Measurements from ENCODE around the gene PRR36.
"Not testable (repeated sequence)": the region's sequence is repeated elsewhere in the genome, so short reads cannot be mapped to it uniquely, and the experiment has no call there.

The PRR36 gene

GRCh38 chr19:7898967-7899366 lies 24.8 kb upstream of the PRR36 start:
- DNase-seq (ENCODE audit: low read depth), result no peak

- no peak for DNase-seq (ENCODE audit: low read depth)
These were observed 23.1 kb upstream of the PRR36 start for GRCh38 chr19:7897292-7897691.

- no peak for DNase-seq (ENCODE audit: low read depth)
These were observed 21.4 kb upstream of the PRR36 start for GRCh38 chr19:7895565-7895964.

DNA sequence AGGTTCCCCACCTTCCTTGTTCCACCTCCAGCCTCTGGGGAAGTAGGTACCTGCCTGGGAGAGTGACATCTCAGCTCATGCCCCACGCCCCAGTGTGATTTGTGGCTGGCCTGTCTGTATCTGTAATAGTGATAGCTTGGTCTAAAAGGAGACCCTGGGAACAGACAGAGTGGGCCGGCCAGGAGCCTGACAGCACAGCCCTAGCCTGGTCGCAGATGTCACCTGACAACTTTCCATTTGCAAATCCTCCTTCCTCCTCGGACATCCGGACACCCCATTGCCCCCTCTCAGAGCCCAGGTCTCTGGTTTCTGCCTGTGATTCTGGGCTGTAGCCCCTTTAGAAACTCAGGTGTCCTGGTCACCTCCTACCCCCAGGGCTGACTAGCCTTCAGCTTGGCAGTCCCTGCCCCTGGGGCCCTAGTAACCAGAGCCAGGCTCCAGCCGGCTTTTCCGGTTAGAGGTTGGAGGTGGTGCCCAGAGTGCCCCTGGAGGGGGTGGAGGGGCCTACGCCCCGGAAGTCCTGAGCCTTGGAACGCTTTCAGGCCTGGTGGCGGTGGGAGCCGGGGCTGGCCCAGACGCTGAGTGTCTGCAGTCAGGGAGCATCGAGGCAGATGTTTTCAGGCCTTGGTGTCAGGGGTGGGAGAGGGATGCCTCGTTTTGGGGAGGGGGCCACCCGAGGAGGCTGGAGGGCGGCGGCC lies 20.6 kb upstream of the PRR36 start:
- DNase-seq (ENCODE audit: low read depth), result no peak

GRCh38 chr19:7893362-7894101 lies 19.3 kb upstream of the PRR36 start:
- not testable (repeated sequence) for DNase-seq (ENCODE audit: low read depth)

DNA sequence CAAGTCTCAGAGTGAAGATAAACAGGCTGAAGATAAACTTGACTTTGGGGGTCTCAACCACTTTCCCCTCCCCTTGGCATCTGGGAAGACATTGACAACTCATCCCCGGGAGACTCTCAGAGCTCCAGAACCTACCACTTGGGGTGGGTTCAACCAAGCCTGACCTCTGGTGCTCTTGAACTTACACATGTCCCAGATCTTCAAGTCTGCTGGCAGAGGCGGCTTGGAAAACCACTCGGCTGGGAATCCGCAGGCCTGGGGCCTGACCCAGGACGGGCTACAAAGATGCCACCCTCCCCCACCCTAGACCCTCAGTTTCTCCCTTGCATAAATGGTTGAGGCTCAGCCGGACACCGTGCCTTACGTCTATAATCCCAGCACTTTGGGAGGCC lies 14.6 kb upstream of the PRR36 start:
- no peak for DNase-seq (ENCODE audit: low read depth)

DNA sequence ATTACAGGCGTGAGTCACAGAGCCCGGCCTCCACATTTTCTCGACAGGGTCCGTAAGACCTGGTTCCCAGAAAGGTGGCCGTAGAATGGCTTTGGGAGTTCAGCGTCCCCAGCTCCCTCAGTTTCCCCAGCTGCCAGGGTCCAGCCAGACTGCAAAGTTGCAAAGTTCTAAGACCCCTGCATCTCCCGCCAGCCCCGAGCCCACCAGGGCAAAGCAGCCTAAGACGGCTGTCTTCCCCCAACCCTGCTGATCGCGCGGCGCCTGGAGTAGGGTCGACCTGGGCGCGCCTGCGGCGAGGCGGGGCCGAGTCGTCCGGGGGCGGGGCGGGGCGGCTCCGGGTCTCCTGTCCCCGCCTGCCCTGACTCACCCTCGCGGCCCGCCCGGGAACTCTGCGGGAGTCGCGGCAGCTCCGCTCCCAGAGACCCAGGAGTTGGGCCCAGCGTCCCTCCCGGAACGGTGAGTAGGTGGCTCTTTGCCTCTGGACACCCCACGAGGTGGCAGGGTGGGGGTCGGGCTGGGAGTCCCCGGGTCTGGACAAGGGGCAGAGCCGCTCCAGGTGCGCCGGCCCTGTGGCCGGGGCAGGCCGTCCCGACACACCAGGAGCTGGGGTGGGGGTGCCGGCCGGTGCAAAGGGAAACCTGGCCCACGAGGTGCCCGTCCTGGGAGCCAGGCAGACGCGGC lies 14.1 kb upstream of the PRR36 start, which contains the start of gene LRRC8E:
Gene LRRC8E (plus strand): TSS at position 366 of the 681 bp plus-strand sequence. CDS start 7,094 bp downstream, outside the sequence.
- DNase-seq (ENCODE audit: low read depth), result no peak

DNA sequence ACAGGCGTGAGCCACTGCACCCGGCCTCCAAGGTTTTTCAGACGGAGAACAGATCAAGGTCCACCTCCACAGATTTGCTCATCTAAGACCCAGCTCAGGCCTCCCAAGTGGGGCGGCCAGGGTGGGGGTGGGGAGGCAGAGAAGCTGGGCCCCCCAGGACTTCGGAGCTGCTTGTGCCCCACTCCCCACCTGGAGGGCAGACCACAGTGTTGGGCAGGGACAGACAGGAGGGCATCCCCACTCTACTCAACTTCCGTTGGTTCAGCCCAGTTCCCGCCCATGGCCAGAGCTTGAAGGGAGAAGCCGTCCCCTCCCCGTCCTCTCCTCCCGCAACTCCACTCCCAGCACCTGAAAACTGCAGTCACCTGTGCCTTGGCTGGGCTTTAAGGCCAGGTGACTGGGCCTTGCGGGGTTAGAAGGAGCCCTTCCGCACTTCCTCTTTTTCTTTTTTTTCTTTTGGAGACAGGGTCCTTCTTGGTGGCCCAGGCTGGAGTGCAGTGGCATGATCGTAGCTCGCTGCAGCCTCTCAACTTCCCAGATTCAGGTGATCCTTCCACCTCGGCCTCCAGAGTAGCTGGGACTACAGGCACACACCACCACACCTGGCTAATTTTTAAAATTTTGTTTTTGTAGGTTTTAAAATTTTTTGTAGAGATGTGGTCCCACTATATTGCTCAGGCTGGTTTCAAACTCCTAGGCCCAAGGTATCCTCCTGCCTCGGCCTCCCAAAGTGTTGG lies 13.4 kb upstream of the PRR36 start:
- no peak for DNase-seq (ENCODE audit: low read depth)

GRCh38 chr19:7885818-7886217 lies 11.6 kb upstream of the PRR36 start:
- no peak for DNase-seq (ENCODE audit: low read depth)

DNA sequence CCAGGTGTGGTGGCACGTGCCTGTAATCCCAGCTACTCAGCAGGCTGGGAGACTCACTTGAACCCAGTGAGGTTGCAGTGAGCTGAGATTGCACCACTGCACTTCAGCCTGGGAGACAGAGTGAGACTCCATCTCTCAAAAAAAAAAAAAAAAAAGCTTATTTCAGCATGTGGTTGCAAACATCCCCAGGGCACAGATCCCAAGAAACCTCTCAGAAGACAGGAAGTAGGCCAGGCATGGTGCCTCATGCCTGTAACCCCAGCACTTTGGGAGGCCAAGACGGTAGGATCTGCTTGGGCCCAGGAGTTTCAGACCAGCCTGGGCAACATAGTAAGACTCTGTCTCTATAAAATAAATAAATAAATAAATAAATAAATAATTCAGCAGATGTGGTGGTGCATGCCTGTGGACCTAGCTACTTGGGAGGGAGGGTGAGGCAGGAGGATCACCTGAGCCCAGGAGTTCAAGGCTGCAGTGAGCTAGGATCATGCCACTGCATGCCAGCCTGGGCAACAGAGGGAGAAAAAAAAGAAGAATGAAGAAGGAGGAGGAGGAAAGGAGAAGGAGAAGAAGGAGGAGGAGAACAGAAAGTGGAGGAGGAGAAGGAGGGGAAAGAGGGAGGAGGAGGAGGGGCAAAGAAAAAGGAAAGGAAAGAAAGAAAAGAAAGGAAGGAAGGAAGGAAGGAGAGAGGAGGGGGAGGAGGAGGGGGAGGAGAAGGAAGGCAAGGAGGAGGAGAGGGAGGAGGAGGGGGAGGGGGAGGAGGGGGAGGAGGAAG lies 9.8 kb upstream of the PRR36 start:
- peak; percentile 33 for DNase-seq (ENCODE audit: low read depth)

DNA sequence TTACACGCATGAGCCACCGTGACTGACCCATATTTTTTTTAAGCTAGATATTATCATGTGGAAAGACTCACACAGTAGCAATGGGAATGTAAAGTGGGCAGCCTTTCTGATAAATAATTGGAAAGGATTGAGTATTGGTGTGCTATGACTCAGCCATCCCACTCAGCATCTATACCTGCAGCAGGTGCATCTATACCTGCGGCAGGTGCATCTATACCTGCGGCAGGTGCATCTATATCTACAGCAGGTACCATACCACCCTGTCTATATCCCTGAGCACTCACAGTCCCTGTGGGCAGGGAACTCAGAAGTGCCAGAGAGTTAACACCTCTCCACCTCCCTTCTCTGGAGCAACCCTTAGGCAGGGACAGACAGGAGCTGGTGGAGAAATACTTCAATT lies 8.9 kb upstream of the PRR36 start:
- no peak for DNase-seq (ENCODE audit: low read depth)

DNA sequence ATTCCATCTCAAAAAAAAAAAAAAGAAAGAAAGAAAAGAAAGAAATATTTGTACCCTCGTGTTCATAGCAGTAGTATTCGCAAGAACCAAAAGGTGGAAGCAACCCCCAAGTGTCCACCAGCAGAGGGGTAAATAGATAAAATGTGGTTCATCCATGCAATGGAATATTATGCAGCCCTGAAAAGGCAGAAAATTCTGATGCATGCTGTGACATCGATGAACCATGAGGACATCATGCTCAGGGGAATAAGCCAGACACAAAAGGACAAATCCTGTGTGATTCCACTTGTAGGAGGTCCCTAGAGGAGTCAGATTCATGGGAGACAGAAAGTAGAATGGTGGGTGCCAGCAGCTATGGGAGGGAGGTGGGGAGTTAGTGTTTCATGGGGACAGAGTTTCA lies 7.7 kb upstream of the PRR36 start:
- no peak for DNase-seq (ENCODE audit: low read depth)

- DNase-seq (ENCODE audit: low read depth), result no peak
These were observed 5.6 kb upstream of the PRR36 start for GRCh38 chr19:7879836-7880235.

DNA sequence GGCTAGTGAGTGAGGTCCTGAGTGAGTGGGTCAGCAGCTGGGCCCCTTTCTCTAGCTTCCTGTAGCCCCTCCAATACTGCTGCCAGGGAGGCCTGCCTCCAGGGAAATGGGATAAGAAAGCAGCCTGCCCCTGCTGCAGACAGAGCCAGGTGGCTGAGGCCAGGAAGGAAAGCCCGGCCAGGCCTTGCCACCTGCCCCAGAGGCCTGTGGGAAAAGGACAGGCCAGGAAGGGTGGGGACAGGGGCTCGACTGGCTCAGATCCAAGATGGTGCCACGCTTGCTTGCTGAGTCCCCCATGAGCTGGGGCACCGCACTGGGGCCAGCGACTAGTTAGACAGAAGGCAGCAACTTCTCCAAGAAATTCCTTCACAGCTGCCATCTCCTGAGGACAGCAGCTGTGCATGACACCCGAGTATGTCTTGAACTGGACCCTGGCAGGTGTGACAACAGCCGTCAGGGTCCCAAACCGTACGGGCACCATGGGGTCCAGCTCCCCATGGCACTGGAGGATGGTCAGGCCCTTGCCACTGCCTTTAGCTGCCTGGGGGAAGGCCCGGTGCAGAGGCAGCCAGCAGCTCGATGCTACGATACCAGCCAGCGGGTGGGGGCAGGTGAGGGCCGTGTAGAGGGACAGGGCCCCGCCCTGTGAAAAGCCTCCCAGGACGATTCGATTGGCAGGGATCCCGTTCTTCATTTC lies 5.1 kb upstream of the PRR36 start:
- no peak for DNase-seq (ENCODE audit: low read depth)

- DNase-seq (ENCODE audit: low read depth), result no peak
These were observed 3.2 kb upstream of the PRR36 start for GRCh38 chr19:7877249-7877836.

GRCh38 chr19:7874897-7875273 lies 695 bp upstream of the PRR36 start:
- no peak for DNase-seq (ENCODE audit: low read depth)

- no peak for DNase-seq (ENCODE audit: low read depth)
These were observed 700 bp downstream of the PRR36 start for GRCh38 chr19:7873304-7874075.

DNA sequence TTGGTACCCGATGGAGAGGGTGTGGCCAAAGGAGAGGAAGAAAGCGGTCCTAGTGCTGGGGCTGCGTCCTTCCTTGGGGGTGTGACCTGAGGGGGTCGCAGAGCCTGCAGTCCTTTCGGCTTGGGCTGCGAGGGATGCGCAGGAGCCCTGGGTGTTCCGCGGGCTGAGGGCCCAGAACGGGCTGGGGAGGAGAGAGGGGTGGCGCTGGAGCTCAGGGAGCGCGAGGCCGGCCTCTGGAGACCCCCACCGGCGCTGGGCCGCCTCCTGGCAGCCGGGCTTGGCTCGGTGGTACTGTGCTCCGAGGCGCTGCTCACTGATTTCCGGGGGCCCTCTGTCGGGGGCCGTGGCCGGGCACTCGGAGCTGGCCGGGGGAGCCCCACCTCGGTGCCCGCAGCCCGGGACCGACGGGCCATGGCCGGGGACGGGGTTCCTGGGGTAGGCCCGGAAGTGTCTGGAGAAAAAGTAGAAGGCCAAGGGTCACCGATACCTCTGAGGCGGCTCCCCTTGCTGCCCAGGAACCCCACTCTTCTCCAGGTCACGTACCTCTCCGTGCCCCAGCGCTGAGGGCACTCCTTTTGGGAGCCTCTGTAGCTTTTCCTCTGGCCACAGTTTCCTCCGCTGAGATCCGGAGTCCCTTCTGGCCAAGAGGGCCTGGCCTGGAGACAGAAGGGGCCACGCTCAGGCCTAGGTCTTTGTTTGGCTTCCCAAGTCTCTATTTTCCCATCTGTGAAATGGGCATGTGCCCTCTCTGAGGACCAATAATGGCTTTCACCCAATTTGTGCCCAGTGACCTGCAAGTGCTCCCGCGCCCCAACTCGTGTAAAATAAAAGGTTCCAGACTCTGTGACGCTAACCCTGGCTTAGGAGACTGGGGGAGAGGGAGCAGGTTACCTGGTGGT lies 1.6 kb downstream of the PRR36 start:
- DNase-seq (ENCODE audit: low read depth), result no peak
